NCI-H2171 treated with DMSO at 0.1 percent for 48 hours (cell line): ENCODE results near the gene SMG1.
A peak's percentile ranks its signal among the peaks of the same experiment; 100 is the strongest.
"Not testable (repeated sequence)": the region's sequence is repeated elsewhere in the genome, so short reads cannot be mapped to it uniquely, and the experiment has no call there.

Source experiments
- DNase-seq: peaks from one replicate; lab custom pipeline; 2025; lab: John Stamatoyannopoulos, UW

SMG1 gene

GRCh38 chr16:18933501-18933900 lies 7.3 kb upstream of the SMG1 start:
- DNase-seq, result peak; percentile 55

GRCh38 chr16:18932243-18932987 lies 6.2 kb upstream of the SMG1 start:
- no peak for DNase-seq

GRCh38 chr16:18931756-18932155 lies 5.5 kb upstream of the SMG1 start:
- DNase-seq, result no peak

- not testable (repeated sequence) for DNase-seq
Measured at GRCh38 chr16:18930095-18930494, 3.9 kb upstream of the SMG1 start.

- not testable (repeated sequence) for DNase-seq
Measured at GRCh38 chr16:18928073-18928472, 1.9 kb upstream of the SMG1 start.

- DNase-seq, result peak; percentile 8
Measured at GRCh38 chr16:18925215-18925985, 808 bp downstream of the SMG1 start.

- DNase-seq, result not testable (repeated sequence)
Measured at GRCh38 chr16:18923935-18924334, 2.3 kb downstream of the SMG1 start.

- DNase-seq, result not testable (repeated sequence)
Measured at GRCh38 chr16:18923124-18923523, 3.1 kb downstream of the SMG1 start.

- not testable (repeated sequence) for DNase-seq
Measured at GRCh38 chr16:18909585-18909984, 16.6 kb downstream of the SMG1 start.

- not testable (repeated sequence) for DNase-seq
Measured at GRCh38 chr16:18908716-18909115, 17.5 kb downstream of the SMG1 start.

GRCh38 chr16:18902778-18903177 lies 23.4 kb downstream of the SMG1 start:
- DNase-seq, result not testable (repeated sequence)

- not testable (repeated sequence) for DNase-seq
Measured at GRCh38 chr16:18902044-18902443, 24.2 kb downstream of the SMG1 start.

- DNase-seq, result not testable (repeated sequence)
Measured at GRCh38 chr16:18901194-18901593, 25.0 kb downstream of the SMG1 start.

GRCh38 chr16:18884456-18884855 lies 41.8 kb downstream of the SMG1 start:
- DNase-seq, result not testable (repeated sequence)

- not testable (repeated sequence) for DNase-seq
Measured at GRCh38 chr16:18877734-18878133, 48.5 kb downstream of the SMG1 start.

GRCh38 chr16:18877259-18877658 lies 48.9 kb downstream of the SMG1 start:
- not testable (repeated sequence) for DNase-seq

GRCh38 chr16:18876301-18876700 lies 49.9 kb downstream of the SMG1 start:
- DNase-seq, result not testable (repeated sequence)

GRCh38 chr16:18869043-18869771 lies 57.0 kb downstream of the SMG1 start:
- not testable (repeated sequence) for DNase-seq

- DNase-seq, result not testable (repeated sequence)
Measured at GRCh38 chr16:18866277-18866823, 59.9 kb downstream of the SMG1 start.

GRCh38 chr16:18862891-18863290 lies 63.3 kb downstream of the SMG1 start:
- not testable (repeated sequence) for DNase-seq

- DNase-seq, result no peak
Measured at GRCh38 chr16:18855196-18855595, 71.0 kb downstream of the SMG1 start.

GRCh38 chr16:18853694-18854093 lies 72.5 kb downstream of the SMG1 start:
- DNase-seq, result no peak
